CMK (cell line): Measurements from ENCODE around the gene CDT1.
A peak's percentile ranks its signal among the peaks of the same experiment; 100 is the strongest.

ENCODE experiments used
- DNase-seq: peaks from one replicate; pipeline ENCODE4 v3.0.0-alpha.2; 2010; ENCODE audit warnings: low read depth

The CDT1 gene

DNA sequence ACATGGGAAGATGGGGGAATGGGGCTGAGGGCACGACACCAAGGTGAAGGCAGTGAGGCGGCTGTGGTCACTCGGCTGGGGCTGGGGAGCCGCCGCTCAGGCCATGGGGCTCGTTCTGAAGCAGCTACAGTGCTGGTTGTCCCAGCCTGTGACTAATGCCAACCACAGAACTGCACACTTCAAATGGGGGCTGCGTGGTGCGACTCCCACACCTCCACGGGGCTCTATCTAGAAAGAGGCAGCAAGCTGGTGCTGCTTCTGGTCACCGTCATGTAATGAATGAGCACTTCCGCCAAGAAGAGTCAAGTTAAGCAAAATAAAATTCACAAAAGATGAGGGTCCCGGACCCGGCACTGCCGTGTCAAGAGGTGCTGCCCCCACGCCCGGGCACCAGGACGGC is 33.2 kb downstream of the CDT1 start:
- DNase-seq, result no peak

DNA sequence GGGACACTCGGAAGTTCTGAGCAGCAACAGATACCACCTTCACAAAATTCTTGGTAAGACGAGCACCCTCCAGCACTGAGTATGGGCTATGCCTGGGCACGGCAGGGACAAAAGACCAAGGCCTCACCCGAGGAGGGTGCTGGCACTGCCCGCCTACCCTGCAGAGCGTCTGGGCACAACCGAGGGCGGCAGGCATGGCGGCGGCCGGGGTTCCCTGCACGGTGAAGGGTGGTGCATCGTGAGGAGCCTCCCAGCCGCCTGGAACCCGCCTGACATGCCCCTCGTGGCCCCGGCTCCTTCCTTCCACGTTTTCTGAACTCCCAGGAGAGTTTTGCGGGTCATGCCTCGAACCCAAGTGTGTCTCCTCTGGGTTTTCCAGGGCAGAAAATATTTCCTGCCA is 34.2 kb downstream of the CDT1 start:
- no peak for DNase-seq

DNA sequence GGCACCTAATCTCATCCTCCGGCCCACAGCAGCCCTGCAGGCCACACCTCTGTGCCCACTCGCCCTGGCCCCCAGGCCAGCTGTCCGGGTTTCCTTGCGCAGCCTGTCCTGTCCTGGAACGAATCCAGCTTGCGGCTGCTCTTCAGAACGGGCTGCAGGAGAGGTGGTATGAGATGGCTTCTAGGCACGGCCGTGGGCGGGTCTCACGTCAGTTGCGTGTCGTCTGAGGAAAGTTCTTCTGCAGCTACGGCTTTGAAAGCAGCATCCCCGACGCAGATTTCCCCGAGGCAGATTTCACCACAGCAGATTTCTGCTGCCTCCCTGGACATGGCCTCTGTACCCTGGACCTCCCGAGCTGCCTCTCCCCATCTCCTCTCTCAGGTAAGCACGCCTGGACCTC is 35.0 kb downstream of the CDT1 start:
- DNase-seq, result no peak

DNA sequence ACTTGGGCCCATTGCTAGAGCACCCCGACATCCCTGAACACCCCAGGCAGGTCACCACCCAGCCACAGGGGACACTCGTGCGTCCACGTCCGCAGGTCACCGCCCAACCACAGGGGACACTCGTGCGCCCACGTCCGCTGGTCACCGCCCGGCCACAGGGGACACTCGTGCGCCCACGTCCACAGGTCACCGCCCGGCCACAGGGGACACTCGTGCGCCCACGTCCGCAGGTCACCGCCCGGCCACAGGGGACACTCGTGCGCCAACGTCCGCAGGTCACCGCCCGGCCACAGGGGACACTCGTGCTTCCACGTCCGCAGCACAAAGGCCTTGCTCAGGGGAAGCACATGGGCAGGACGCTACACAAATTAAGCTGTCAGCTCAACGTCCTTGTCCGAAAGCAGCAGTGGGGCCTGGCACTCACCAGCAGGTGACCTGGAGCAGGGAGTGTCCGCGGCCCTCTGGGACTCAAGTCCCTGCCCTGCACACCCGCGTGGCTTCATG is 35.5 kb downstream of the CDT1 start:
- DNase-seq, result peak; percentile 79

DNA sequence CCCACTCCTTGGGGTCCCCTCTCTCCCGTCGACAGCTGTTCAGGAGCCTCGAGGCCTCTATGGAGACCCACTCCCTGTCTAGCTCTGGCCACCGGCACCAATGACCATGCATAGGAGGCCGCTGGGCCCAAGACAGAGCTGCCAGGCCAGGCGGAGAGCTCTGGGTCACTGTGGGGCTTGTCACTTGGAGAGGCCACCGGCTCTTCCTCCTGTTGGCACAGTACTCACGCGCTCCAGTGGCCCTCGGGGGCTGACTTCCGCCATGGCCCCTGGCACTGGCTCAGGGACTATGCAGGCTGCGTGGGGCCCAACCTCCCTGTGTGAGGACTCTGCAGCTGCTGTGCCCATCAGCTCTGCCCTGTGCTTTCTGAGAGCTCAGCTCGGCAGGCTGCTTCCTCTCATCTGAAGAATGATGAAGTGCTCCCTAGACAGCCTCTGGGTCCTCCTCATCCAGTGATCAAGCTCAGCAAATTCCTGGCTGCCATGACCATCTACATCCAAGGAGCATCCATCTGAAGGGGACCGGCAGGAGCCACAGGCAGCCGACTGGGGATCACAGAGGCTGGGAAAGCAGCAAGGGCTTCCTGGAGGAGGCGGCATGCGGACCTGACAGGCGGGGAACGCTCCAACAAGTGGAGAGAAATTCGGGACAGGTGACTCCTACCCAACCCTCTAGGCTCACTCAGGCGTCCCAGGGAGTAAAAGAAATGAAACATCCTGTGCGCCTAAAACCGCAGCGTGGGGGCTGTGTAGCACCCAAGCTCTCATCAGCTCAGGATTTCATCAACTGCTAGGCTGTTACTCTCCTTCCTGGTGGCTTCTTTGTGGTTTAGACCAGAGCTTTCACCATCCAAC is 36.4 kb downstream of the CDT1 start:
- no peak for DNase-seq

DNA sequence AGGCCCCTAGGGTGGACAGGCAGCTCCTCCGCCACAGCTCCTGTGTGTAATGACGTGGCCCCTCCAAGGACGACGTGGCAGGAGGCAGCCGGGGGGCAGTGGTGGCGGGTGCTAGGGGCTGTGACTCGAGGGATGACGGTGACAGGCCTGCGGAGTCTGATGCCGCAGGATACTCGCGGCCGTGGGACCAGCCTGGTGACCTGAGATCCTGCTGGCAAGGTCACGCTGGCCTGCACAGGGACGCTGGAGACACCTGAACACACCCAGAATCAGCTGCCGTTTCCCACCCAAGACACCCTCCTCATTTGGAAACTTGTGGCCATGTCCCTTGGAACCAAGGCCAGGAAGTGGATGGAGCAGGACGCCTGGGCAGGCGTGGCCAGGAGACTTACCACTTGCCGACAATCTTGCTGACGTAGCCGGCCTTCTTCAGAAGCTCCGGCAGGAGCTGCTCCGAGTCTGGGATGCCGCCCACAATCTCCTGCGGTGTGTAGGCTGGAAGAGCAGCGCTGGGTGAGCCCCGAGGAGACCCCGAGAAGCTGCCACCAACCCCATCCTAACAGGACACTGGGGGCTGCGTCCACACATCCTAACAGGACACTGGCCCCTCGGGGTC is 37.1 kb downstream of the CDT1 start:
- DNase-seq, result no peak

GRCh38 chr16:88841521-88842307 is 38.1 kb downstream of the CDT1 start:
- no peak for DNase-seq

- DNase-seq, result no peak
These were observed 38.7 kb downstream of the CDT1 start for GRCh38 chr16:88842308-88842756.

DNA sequence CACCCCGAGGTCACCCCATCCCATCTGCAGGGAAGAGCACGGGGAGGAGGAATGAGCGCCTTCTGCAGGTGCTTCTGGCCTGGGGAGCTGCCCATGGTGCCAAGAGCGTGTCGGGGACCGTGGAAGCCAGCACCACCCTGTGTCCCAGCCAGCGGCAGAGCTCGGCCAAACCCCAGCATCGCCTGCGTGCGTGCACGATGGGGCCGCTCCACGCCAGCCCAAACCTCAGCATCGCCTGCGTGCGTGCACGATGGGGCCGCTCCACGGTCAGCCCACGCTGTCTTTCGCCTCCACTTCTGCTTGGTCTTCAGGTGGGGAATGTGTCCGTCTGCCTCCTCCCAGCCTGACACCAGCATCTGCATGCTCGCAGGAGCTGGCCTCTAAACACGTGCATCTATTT is 39.2 kb downstream of the CDT1 start:
- DNase-seq, result no peak

DNA sequence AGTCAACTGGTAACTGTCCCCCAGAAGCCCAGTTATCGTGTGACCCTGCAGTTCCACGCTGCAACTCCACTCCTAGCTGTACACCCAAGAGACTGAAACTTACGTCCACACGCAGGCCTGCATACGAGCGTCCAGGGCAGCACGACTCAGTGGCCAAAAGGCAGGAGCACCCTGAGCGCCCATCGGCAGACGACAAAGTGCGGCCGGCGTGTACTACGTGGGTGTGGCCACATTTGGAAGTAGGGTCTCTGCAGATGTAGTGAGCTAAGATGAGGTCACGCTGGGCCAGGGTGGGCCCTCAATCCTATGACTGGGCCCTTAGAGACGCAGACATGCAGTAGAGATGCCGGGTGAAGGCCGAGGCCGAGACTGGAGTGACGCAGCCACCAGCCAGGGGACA is 39.7 kb downstream of the CDT1 start:
- DNase-seq, result no peak

- no peak for DNase-seq
These were observed 40.9 kb downstream of the CDT1 start for GRCh38 chr16:88844419-88845036.

GRCh38 chr16:88846088-88846487 is 42.5 kb downstream of the CDT1 start:
- DNase-seq, result no peak

- DNase-seq, result no peak
These were observed 44.1 kb downstream of the CDT1 start for GRCh38 chr16:88847654-88848053.

DNA sequence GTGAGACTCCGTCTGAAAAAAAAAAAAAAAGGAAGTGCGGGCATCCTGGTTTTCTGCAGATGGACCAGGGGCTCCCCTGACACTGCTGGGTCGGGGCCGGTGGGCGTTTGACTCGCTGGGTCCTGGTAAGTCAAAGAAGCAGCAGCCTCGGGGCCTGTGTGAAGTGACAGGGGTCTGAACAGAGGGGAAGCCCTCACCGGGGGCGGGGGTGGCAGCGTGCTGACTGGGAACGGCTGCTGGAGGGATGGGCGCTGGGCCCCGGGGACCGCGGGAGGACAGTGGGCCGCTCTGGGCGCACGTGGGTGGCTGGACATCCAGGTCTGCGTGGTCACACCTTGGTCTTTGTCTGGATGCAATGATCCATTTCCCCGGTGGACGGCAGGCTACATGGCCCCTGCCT is 45.0 kb downstream of the CDT1 start:
- DNase-seq, result no peak

DNA sequence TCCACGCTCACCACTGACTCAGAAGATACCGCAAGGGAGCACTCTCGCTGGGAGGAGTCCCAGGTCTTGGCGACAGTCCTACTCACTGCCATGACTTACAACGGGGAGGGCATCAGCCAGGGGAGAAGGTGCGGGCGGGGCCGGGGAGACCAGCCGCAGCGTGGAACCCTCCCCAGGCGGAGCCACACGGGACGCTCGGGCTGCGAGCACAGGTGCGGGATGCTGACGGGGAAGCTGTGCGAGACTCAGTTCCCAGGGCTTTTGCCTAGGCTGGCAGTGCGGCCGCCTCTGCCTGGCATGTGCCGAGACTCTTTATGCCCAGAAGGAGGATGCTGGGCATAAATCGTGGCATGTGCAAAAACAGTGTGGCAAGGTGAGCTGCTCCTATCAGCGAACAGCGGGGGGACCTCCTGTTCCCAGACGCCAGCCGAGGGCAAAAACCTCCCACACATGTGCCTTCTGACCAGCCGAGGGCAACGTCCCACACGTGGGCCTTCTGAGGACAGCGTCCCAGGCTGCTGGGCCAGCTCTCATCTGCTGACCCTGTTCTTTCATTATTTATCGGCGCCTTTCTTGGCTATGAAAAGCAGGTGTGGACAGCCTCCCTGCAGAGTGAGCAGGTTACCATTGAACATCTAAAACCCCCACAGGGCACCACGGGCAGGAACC is 47.1 kb downstream of the CDT1 start:
- no peak for DNase-seq

DNA sequence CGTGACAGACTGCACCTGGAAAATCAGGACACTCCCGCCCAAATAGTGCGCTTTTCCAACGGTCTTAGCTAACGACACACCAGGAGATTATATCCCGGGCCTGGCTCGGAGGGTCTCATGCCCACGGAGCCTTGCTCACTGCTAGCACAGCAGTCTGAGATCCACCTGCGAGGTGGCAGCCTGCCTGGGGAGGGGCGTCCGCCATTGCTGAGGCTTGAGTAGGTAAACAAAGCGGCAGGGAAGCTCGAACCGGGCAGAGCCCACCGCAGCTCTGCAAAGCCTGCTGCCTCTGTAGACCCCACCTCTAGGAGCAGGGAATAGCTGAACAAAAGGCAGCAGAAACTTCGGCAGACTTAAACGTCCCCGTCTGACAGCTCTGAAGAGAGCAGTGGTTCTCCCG is 48.0 kb downstream of the CDT1 start:
- DNase-seq, result no peak

- no peak for DNase-seq
These were observed 49.8 kb downstream of the CDT1 start for GRCh38 chr16:88853325-88853941.

DNA sequence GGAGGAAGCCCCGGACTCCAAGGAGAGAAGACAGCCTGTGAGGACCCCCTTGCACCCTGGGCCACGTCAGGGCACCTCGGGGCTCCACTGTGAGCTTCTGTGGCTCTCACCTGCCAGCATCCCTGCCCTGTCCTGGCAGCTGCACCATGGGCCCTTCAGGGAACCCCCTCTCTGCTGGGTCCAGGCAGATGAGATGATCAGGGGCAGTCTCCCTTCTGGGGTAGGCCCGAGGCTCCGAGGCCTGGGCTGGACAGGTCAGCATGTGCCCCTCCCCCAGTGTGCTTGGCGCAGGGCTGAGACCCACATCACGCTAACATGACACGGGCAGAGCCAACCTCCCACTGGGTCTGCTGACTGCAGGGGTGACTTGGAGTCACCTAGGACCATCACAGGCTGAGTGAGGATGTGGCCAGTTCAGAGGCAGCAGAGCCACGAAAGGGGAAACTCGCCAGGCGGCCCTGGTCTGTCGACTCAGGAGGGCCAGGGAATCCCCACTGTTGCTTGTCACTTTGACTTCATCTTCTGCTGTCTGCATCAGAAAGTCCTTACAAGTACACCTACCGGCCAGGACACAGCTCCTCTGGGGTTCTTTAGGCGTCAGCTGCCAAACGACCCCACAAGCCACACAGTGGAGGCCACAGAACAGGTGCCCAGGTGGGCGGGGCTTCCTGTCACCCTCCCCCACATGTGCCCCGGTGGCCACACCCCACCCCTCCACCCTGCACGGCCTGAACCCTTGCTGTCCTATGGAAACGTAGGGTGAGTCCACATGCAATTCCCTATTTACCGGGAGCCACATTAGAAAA is 50.9 kb downstream of the CDT1 start:
- DNase-seq, result no peak

DNA sequence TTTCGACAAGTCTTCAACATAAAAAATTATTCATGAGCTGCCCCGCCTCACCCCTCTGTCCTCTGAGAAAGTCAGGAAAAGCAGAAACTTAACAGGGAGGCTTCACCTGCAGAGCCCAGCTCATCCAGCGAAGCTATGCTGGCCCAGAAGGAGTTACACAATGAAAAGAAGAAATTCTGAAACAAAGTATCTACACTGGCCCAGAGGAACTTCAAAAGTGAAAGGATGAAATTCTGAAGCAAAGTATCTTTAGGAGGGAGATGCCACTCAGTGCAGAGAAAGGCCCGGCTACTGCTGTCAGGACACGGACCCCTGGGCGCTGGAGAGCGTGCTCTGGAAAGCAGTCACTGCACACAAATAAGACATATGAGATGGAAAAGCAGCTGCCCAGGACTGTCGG is 51.6 kb downstream of the CDT1 start:
- no peak for DNase-seq

- DNase-seq, result no peak
These were observed 52.1 kb downstream of the CDT1 start for GRCh38 chr16:88855736-88856121.
